Panc1 (cell line): Measurements from ENCODE around the gene LIPN.

Experiments used
- POLR2AphosphoS5 ChIP-seq: IDR thresholded peaks from 2 replicates; pipeline ENCODE4 v1.6.1; 2012; ENCODE audit warnings: mild to moderate bottlenecking, low read depth, low read length, moderate library complexity
- TCF7L2 ChIP-seq: IDR thresholded peaks from 2 replicates; pipeline ENCODE4 v1.6.1; 2011; ENCODE audit warnings: mild to moderate bottlenecking, low read depth, low read length, inconsistent platforms
- TF ChIP-seq, protein P1 (sequence below): fragments of 450-650 bp; IDR thresholded peaks from 2 replicates; pipeline ENCODE4 v1.5.1; 2017; ENCODE audit warnings: mild to moderate bottlenecking

DNA sequence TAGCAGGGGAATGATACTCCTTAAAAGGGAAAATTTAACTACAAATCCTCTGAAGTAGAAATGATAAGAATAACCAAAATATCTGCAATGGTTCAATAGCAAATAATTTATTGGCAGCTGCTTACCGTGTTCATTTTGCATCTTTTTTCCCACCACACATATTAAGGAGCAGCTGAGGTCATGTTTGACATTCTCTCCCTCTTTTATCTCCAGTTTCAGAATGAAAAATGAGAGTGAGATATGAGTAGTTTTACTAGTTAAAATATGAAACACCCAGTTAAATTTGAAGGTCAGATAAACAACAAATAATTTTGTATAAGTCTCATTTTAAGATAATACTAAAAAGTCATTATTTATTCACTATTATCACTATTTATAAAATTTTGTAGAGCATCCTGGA, 3.1 kb downstream of the LIPN start:
- TF ChIP-seq, protein P1, sequence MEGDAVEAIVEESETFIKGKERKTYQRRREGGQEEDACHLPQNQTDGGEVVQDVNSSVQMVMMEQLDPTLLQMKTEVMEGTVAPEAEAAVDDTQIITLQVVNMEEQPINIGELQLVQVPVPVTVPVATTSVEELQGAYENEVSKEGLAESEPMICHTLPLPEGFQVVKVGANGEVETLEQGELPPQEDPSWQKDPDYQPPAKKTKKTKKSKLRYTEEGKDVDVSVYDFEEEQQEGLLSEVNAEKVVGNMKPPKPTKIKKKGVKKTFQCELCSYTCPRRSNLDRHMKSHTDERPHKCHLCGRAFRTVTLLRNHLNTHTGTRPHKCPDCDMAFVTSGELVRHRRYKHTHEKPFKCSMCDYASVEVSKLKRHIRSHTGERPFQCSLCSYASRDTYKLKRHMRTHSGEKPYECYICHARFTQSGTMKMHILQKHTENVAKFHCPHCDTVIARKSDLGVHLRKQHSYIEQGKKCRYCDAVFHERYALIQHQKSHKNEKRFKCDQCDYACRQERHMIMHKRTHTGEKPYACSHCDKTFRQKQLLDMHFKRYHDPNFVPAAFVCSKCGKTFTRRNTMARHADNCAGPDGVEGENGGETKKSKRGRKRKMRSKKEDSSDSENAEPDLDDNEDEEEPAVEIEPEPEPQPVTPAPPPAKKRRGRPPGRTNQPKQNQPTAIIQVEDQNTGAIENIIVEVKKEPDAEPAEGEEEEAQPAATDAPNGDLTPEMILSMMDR = no peak
- TF ChIP-seq POLR2AphosphoS5 (no peak), TCF7L2 (no peak)
